ENCODE measurements around the gene FSD1L. TPM values are rescaled to one million over a fixed set of nuclear protein-coding genes. Genes with fewer than 3 reads are reported as not detected.
"Not testable (repeated sequence)": the region's sequence is repeated elsewhere in the genome, so short reads cannot be mapped to it uniquely, and the experiment has no call there.

FSD1L gene
- total RNA-seq, 1 donor from 2014 or later = 5.6 TPM

DNA sequence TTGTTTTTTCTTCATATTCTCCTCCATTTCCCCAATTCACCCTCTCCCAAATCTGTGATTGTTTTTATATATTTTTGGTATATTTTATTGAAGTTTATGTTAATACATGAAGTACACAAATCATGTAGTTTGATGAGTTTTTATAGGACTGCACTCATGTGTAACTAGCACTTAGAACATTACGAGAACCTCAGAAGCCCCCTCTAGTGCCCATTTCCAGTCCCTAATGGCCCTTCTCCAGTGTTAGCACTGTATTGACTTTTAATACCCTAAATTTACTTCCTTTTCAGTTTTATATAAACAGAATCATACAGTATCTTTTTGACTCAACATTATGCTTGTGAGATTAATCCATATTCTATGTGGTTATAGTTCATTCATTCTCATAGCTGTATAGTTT is 91.6 kb downstream of the FSD1L start:
- Mint-ChIP-seq H3K27me3 (ENCODE audit: unreplicated experiment) (no peaks in the 10 kb centered on the region), H3K4me3 (ENCODE audit: unreplicated experiment) (no peak overlapping the region), H3K27ac (ENCODE audit: unreplicated experiment) (no peak overlapping the region), H3K4me1 (ENCODE audit: unreplicated experiment) (no peaks in the 10 kb centered on the region), H3K9me3 (ENCODE audit: unreplicated experiment) (no peaks in the 10 kb centered on the region), H3K36me3 (ENCODE audit: low read depth, unreplicated experiment) (peaks cover 3% of the 10 kb centered on the region)
- TF ChIP-seq, protein P1, sequence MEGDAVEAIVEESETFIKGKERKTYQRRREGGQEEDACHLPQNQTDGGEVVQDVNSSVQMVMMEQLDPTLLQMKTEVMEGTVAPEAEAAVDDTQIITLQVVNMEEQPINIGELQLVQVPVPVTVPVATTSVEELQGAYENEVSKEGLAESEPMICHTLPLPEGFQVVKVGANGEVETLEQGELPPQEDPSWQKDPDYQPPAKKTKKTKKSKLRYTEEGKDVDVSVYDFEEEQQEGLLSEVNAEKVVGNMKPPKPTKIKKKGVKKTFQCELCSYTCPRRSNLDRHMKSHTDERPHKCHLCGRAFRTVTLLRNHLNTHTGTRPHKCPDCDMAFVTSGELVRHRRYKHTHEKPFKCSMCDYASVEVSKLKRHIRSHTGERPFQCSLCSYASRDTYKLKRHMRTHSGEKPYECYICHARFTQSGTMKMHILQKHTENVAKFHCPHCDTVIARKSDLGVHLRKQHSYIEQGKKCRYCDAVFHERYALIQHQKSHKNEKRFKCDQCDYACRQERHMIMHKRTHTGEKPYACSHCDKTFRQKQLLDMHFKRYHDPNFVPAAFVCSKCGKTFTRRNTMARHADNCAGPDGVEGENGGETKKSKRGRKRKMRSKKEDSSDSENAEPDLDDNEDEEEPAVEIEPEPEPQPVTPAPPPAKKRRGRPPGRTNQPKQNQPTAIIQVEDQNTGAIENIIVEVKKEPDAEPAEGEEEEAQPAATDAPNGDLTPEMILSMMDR (IDR thresholded peaks at IDR 0.05; ENCODE audit: unreplicated experiment) = no peak
- no peak for DNase-seq (ENCODE audit: low spot score)

DNA sequence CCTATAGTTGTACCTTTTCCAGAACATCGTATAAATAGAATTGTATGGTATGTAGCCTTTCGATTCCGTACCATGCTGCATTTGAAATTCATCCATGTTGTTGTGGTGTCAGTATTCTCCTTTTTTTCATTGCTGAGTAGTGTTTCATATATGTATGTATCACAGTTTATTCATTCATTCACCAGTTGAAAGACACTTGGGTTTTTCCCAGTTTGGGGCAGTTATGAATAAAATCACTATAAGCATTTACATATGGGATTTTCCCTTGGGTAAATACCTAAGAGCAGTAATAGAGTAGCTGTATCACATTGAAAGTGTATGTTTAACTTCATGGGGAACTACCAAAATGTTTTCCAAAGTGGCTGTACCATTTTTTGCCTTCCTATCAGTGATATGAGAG is 94.0 kb downstream of the FSD1L start:
- Mint-ChIP-seq H3K27ac (ENCODE audit: unreplicated experiment) (no peak overlapping the region), H3K27me3 (ENCODE audit: unreplicated experiment) (no peaks in the 10 kb centered on the region)

DNA sequence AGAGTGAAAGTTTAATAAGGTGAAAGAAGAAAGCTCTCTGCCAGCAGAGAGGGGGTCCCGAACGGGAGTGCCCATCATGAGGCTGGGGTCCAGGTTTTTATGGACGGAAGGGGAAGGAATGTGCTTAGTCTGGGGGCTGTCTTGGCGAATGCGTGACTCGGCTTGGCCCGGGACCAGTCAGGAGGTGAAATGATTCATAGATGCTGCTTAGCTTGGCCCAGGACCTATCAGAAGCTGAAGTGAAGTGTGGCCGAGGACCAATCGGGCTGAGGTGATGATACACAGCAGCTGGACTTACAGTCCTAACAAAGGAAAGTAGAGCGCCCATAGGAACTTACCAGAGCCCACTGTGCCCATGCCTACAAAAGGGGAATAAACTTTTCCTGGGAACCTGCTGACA is 106.2 kb downstream of the FSD1L start:
- H3K4me1 Mint-ChIP-seq (ENCODE audit: unreplicated experiment) = peaks cover 8% of the 10 kb centered on the region
- H3K9me3 Mint-ChIP-seq (ENCODE audit: unreplicated experiment) = no peaks in the 10 kb centered on the region
- no peak overlapping the region for H3K4me3 Mint-ChIP-seq (ENCODE audit: unreplicated experiment)
- no peak for DNase-seq (ENCODE audit: low spot score)
- H3K27ac Mint-ChIP-seq (ENCODE audit: unreplicated experiment) = no peak overlapping the region
- H3K36me3 Mint-ChIP-seq (ENCODE audit: low read depth, unreplicated experiment) = peaks cover 7% of the 10 kb centered on the region
- no peaks in the 10 kb centered on the region for H3K27me3 Mint-ChIP-seq (ENCODE audit: unreplicated experiment)
- TF ChIP-seq, protein P1 (IDR thresholded peaks at IDR 0.05; ENCODE audit: unreplicated experiment) = no peak

More for the DNA sequence above, 94.0 kb downstream of the FSD1L start:
- Mint-ChIP-seq H3K36me3 (ENCODE audit: low read depth, unreplicated experiment) (peaks cover 3% of the 10 kb centered on the region), H3K4me3 (ENCODE audit: unreplicated experiment) (no peak overlapping the region), H3K9me3 (ENCODE audit: unreplicated experiment) (no peaks in the 10 kb centered on the region), H3K4me1 (ENCODE audit: unreplicated experiment) (no peaks in the 10 kb centered on the region)
- DNase-seq (ENCODE audit: low spot score) = no peak
- TF ChIP-seq, protein P1 (IDR thresholded peaks at IDR 0.05; ENCODE audit: unreplicated experiment) = no peak

DNA sequence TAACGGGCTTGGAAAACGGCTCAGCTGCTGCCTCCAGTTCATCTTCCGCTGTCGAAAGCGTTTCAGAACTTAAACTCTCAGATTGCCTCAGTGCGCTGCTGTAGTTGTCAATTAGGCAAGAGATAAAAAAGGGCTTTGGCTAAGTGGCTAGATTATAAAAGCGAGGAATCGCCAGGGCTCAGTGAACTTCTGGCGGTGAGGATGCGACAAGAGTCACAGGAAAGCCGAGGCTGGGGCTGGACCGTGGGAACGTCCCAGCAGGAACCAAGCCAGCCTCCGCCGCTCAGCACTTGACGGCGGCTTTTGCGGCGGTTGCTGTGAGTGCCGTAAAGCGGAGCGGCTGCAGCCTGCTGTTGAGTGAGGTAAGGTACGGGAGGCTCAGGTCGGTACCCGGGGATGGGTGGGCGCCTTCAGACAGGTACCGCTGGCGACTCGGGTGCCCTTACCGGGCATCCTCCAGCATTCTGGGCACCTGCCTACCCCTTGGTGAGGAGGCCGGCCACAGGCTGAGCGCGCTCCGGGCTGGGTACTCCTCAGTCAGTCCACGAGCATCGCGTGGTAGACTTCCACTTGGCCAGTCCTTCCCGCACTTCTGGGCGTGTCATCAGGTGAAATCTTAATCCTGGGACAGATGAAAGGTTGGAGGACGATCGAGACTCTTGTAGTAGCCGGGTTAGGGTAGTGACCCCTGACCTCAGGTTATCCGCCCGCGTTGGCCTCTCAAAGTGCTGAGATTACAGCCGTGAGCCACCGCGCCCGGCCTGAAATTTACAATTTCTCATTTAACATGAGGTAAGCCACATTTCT is 110.2 kb downstream of the FSD1L start, which contains the start of gene FKTN:
TSS of gene FKTN (plus strand) at position 328 of the 807 bp plus-strand sequence. CDS start 16,902 bp downstream, outside the sequence.
- Mint-ChIP-seq H3K4me3 (ENCODE audit: unreplicated experiment) (peak within 1 kb of the TSS; percentile 94), H3K36me3 (ENCODE audit: low read depth, unreplicated experiment) (peaks cover 36% of the 10 kb centered on the region), H3K27ac (ENCODE audit: unreplicated experiment) (peak within 1 kb of the TSS; percentile 88), H3K9me3 (ENCODE audit: unreplicated experiment) (peaks cover 18% of the 10 kb centered on the region), H3K27me3 (ENCODE audit: unreplicated experiment) (peaks cover 4% of the 10 kb centered on the region), H3K4me1 (ENCODE audit: unreplicated experiment) (peaks cover 9% of the 10 kb centered on the region)
- peak; percentile 85 for DNase-seq (ENCODE audit: low spot score)
- TF ChIP-seq, protein P1 (IDR thresholded peaks at IDR 0.05; ENCODE audit: unreplicated experiment) = no peak

DNA sequence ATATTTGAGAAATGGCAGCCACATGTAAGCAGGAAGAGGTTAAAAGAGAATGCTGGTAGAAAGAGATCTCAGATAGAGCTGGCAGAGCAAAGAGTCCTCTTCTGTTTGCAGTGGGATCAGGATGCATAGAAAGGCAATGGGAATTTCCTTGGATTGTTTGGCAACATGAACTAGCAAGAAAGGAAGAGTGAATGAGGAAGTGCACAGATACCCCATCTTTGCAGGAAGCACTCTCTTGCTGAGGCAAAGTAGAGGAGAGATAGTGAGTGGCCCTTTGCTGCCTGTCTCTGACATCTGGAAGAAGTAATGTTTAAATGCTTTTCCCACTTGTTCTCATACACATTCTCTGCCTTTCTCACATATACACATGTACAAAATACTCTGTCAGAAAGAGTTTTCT is 124.6 kb downstream of the FSD1L start:
- Mint-ChIP-seq H3K4me1 (ENCODE audit: unreplicated experiment) (peaks cover 11% of the 10 kb centered on the region), H3K9me3 (ENCODE audit: unreplicated experiment) (peaks cover 5% of the 10 kb centered on the region), H3K27ac (ENCODE audit: unreplicated experiment) (peak overlapping the region; percentile 80), H3K36me3 (ENCODE audit: low read depth, unreplicated experiment) (peaks cover 46% of the 10 kb centered on the region), H3K27me3 (ENCODE audit: unreplicated experiment) (peaks cover 4% of the 10 kb centered on the region), H3K4me3 (ENCODE audit: unreplicated experiment) (peak overlapping the region; percentile 65)
- DNase-seq (ENCODE audit: low spot score) = no peak
- TF ChIP-seq, protein P1 (IDR thresholded peaks at IDR 0.05; ENCODE audit: unreplicated experiment) = no peak

DNA sequence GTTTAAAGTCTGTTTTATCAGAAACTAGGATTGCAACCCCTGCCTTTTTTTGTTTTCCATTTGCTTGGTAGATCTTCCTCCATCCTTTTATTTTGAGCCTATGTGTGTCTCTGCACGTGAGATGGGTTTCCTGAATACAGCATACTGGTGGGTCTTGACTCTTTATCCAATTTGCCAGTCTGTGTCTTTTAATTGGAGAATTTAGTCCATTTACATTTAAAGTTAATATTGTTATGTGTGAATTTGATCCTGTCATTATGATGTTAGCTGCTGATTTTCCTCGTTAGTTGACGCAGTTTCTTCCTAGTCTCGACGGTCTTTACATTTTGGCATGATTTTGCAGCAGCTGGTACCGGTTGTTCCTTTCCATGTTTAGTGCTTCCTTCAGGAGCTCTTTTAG is 132.1 kb downstream of the FSD1L start:
- H3K9me3 Mint-ChIP-seq (ENCODE audit: unreplicated experiment); H3K4me1 Mint-ChIP-seq (ENCODE audit: unreplicated experiment); H3K27me3 Mint-ChIP-seq (ENCODE audit: unreplicated experiment); DNase-seq (ENCODE audit: low spot score); H3K27ac Mint-ChIP-seq (ENCODE audit: unreplicated experiment): not testable (repeated sequence)
- peaks cover 25% of the 10 kb centered on the region for H3K36me3 Mint-ChIP-seq (ENCODE audit: low read depth, unreplicated experiment)
- peak overlapping the region; percentile 47 for H3K4me3 Mint-ChIP-seq (ENCODE audit: unreplicated experiment)

DNA sequence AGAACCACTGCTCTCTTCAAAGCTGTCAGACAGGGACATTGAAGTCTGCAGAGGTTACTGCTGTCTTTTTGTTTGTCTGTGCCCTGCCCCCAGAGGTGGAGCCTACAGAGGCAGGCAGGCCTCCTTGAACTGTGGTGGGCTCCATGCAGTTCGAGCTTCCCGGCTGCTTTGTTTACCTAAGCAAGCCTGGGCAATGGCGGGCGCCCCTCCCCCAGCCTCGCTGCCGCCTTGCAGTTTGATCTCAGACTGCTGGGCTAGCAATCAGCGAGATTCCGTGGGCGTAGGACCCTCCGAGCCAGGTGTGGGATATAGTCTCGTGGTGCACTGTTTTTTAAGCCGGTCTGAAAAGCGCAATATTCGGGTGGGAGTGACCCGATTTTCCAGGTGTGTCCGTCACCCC is 133.7 kb downstream of the FSD1L start:
- H3K4me1 Mint-ChIP-seq (ENCODE audit: unreplicated experiment); H3K27ac Mint-ChIP-seq (ENCODE audit: unreplicated experiment); H3K27me3 Mint-ChIP-seq (ENCODE audit: unreplicated experiment); H3K4me3 Mint-ChIP-seq (ENCODE audit: unreplicated experiment); DNase-seq (ENCODE audit: low spot score); H3K9me3 Mint-ChIP-seq (ENCODE audit: unreplicated experiment): not testable (repeated sequence)
- H3K36me3 Mint-ChIP-seq (ENCODE audit: low read depth, unreplicated experiment) = peaks cover 12% of the 10 kb centered on the region

Measured in endothelial cell (in vitro differentiated cells).